Pancreas (tissue), 10 donors: Measurements from ENCODE around the gene LENG9. TPM values are rescaled to one million over a fixed set of nuclear protein-coding genes. Genes with fewer than 3 reads are reported as not detected.

Experiments
- ATAC-seq, 4 donors: fragments of 200-7000 bp; cut with Tn5 transposase; one replicate each; pipeline versions ENCODE4 v1.8.0 to v1.9.1; 2020; ENCODE audit warnings: mild to moderate bottlenecking in 4 of 4, moderate library complexity in 4 of 4
- DNase-seq, 6 donors: peaks; one replicate each; pipeline ENCODE4 v3.0.0-alpha.2; 2020
- FAIRE-seq: peaks from 2 replicates; lab custom pipeline; 2012; peaks lifted over from hg19 to GRCh38; lab: Jason Lieb, UNC
- H3K27ac ChIP-seq, 4 donors: fragments of 200-600 bp; sonication (generic); 1 replicate in 3 of 4; 2 replicates in 1 of 4; pipeline versions ENCODE4 v1.5.0 to v1.8.0; 2020
- H3K27me3 ChIP-seq, 4 donors: fragments of 200-600 bp; one replicate each; pipeline ENCODE4 v1.8.0; 2021
- H3K36me3 ChIP-seq, 3 donors: fragments of 200-600 bp; sonication (generic) in 1 of 3; one replicate each; pipeline versions ENCODE4 v1.5.0 to v1.8.0; 2020 to 2021
- H3K4me1 ChIP-seq, 3 donors: fragments of 200-600 bp; one replicate each; pipeline ENCODE4 v1.8.0; 2021
- H3K4me3 ChIP-seq, 4 donors: fragments of 200-600 bp; sonication (generic) in 2 of 4; one replicate each; pipeline versions ENCODE4 v1.5.0 to v1.8.0; 2020 to 2021
- H3K9me3 ChIP-seq, 4 donors: fragments of 200-600 bp; one replicate each; pipeline ENCODE4 v1.8.0; 2021
- CTCF ChIP-seq, 4 donors: fragments of 200-600 bp; sonication (generic) in 3 of 4; IDR thresholded peaks; one replicate each; pipeline versions ENCODE4 v1.5.0 to v1.8.0; 2021; ENCODE audit warnings: antibody characterized with exemption in 4 of 4
- WGBS, 2 donors: extraction: QIAGEN DNeasy Blood & Tissue Kit; methylation state at CpG; one replicate each; pipeline ENCODE4 v1.1.7; 2013; 5-methylcytosine and 5-hydroxymethylcytosine counted together
- intact Hi-C, 3 donors: fragments of 100-400 bp; cut with DNase I; formaldehyde crosslinking; loops; one replicate each; pipeline versions ENCODE4 v1.11.1 to v1.14.2; 2022
- polyA plus RNA-seq, 2 donors: library from polyadenylated mRNA; stranded (reverse); fragments of 200-250 nt; gene quantifications; one replicate each; pipeline ENCODE4 v1.2.3, GENCODE V29; 2013
- total RNA-seq, 6 donors: library from RNA; stranded (reverse); fragmentation: NEBNext Ultra II Directional in 4 of 6; extraction: Animal tissue kit (Norgen Biotek cat#: 25700) in 4 of 6; gene quantifications; one replicate each; pipeline versions ENCODE4 v1.2.1 to v1.2.4, GENCODE V29; 2021 to 2023
- donor health status: healthy with polysubstance abuse.
- donor health status: DM: no; HTN: no; CAD: no; lungs with moderate emphysema.
- donor health status: DM: no; HTN: no; CAD: no.
- donor health status: control.
- donor health status: control.
- donor health status: Bipolar disorder and iron deficiency.
- donor health status: DM: yes; HTN: yes; CAD: no.
- donor health status: DM: no; HTN: no; CAD: no.
- donor health status: DM: no; HTN: no; CAD: no.
- donor health status: DM: yes; HTN: yes; CAD: no.

Gene LENG9
- total and polyA plus RNA-seq, 8 donors = 4.2 to 23.4 (median 13.1) TPM

- intact Hi-C loops = no loop called here
- Histone ChIP-seq H3K4me3 (peak overlapping the region in 1 of 4 donors; percentile 58), H3K27ac (peak overlapping the region in 3 of 4 donors; percentile 97 to 99 (median 99)), H3K27me3 (no peaks in the 10 kb centered on the region), H3K4me1 (peaks cover 19 to 49% (median 31%) of the 10 kb centered on the region in 3 donors), H3K9me3 (no peaks in the 10 kb centered on the region), H3K36me3 (peaks cover 9 to 60% (median 42%) of the 10 kb centered on the region in 3 donors)
- TF ChIP-seq CTCF (IDR thresholded peaks at IDR 0.05) = no peak
- no peak for ATAC-seq
- DNase-seq = peak in 4 of 6 donors; percentile 50 to 81 (median 64)
- FAIRE-seq = no peak
- 48 to 71% methylated on average over 23 to 27 of the region's 27 CpGs for WGBS, 2 donors
Observed at GRCh38 chr19:54461210-54461609, 2.4 kb downstream of the LENG9 start.

GRCh38 chr19:54460230-54461005 is 3.2 kb downstream of the LENG9 start:
- ATAC-seq (no peak), DNase-seq (peak in 5 of 6 donors; percentile 56 to 84 (median 61)), FAIRE-seq (no peak)
- no peaks in the 10 kb centered on the region for H3K27me3 ChIP-seq
- intact Hi-C loops = no loop called here
- no peak overlapping the region for H3K4me3 ChIP-seq
- TF ChIP-seq CTCF (IDR thresholded peaks at IDR 0.05) = no peak
- H3K36me3 ChIP-seq = peaks cover 9 to 68% (median 48%) of the 10 kb centered on the region in 3 donors
- WGBS, 2 donors = 59 to 80% methylated on average over 29 to 38 of the region's 39 CpGs
- no peaks in the 10 kb centered on the region for H3K9me3 ChIP-seq
- peak overlapping the region; percentile 64 to 97 (median 75) for H3K27ac ChIP-seq
- H3K4me1 ChIP-seq = peaks cover 19 to 46% (median 31%) of the 10 kb centered on the region in 3 donors

- no peaks in the 10 kb centered on the region for H3K9me3 ChIP-seq
- WGBS, 2 donors = 30 to 44% methylated on average over 16 of the region's 16 CpGs
- DNase-seq (peak; percentile 67 to 93 (median 84)), FAIRE-seq (no peak), ATAC-seq (no peak)
- peaks cover 16 to 77% (median 57%) of the 10 kb centered on the region in 3 donors for H3K36me3 ChIP-seq
- intact Hi-C loops = no loop called here
- peak overlapping the region; percentile 36 to 84 (median 65) for H3K27ac ChIP-seq
- no peak overlapping the region for H3K4me3 ChIP-seq
- no peak for TF ChIP-seq CTCF (IDR thresholded peaks at IDR 0.05)
- peaks cover 19 to 46% (median 31%) of the 10 kb centered on the region in 3 donors for H3K4me1 ChIP-seq
- no peaks in the 10 kb centered on the region for H3K27me3 ChIP-seq
Observed at GRCh38 chr19:54459282-54460229, 4.0 kb downstream of the LENG9 start.

GRCh38 chr19:54458648-54459281 is 4.8 kb downstream of the LENG9 start:
- intact Hi-C loops = no loop called here
- Histone ChIP-seq H3K4me3 (no peak overlapping the region), H3K9me3 (no peaks in the 10 kb centered on the region), H3K36me3 (peaks cover 18 to 84% (median 61%) of the 10 kb centered on the region in 3 donors), H3K4me1 (peaks cover 20 to 46% (median 31%) of the 10 kb centered on the region in 3 donors), H3K27me3 (no peaks in the 10 kb centered on the region), H3K27ac (peak overlapping the region; percentile 36 to 84 (median 65))
- DNase-seq (peak in 4 of 6 donors; percentile 55 to 90 (median 74)), ATAC-seq (no peak), FAIRE-seq (no peak)
- 65 to 71% methylated on average over 11 of the region's 11 CpGs for WGBS, 2 donors
- no peak for TF ChIP-seq CTCF (IDR thresholded peaks at IDR 0.05)
